Ectodermal cell (in vitro differentiated cells): Measurements from ENCODE around the gene TSPAN4.

Source experiments
- H3K27ac ChIP-seq: 2 replicates; pipeline ENCODE4 v1.7.0; 2013; ENCODE audit warnings: mild to moderate bottlenecking, low read depth, low read length; ENCODE audit not compliant: insufficient read depth, poor library complexity, severe bottlenecking
- H3K27me3 ChIP-seq: 2 replicates; pipeline ENCODE4 v1.7.0; 2013; ENCODE audit warnings: mild to moderate bottlenecking, low read length; ENCODE audit not compliant: insufficient read depth, control insufficient read depth, poor library complexity, severe bottlenecking
- H3K36me3 ChIP-seq: one replicate; pipeline ENCODE4 v1.7.0; 2013; ENCODE audit warnings: low read length; ENCODE audit not compliant: control insufficient read depth, insufficient read depth
- H3K4me1 ChIP-seq: one replicate; pipeline ENCODE4 v1.7.0; 2013; ENCODE audit warnings: low read length; ENCODE audit not compliant: control insufficient read depth, insufficient read depth
- H3K4me3 ChIP-seq: 2 replicates; pipeline ENCODE4 v1.7.0; 2013; ENCODE audit warnings: low read depth, low read length, control low read depth; ENCODE audit not compliant: insufficient read depth
- H3K9me3 ChIP-seq: 2 replicates; pipeline ENCODE4 v1.7.0; 2013; ENCODE audit warnings: mild to moderate bottlenecking, low read length, moderate library complexity; ENCODE audit not compliant: control insufficient read depth
- WGBS, 2 experiments: methylation state at CpG; one replicate each; pipeline ENCODE4 v1.1.7; 2013; ENCODE audit warnings: missing lambda C conversion rate in 2 of 2; 5-methylcytosine and 5-hydroxymethylcytosine counted together

TSPAN4 gene

GRCh38 chr11:831118-831864 is 11.4 kb upstream of the TSPAN4 start:
- H3K4me3 ChIP-seq: peak overlapping the region; percentile 33
- WGBS, 2 experiments: 9 to 13% methylated on average over 31 of the region's 31 CpGs
- no peak overlapping the region for H3K27ac ChIP-seq
- H3K36me3 ChIP-seq: no peaks in the 10 kb centered on the region
- H3K9me3 ChIP-seq: no peaks in the 10 kb centered on the region
- H3K4me1 ChIP-seq: peaks cover 64% of the 10 kb centered on the region
- peaks cover 63% of the 10 kb centered on the region for H3K27me3 ChIP-seq

GRCh38 chr11:831961-832528 is 10.6 kb upstream of the TSPAN4 start:
- Histone ChIP-seq H3K9me3 (no peaks in the 10 kb centered on the region), H3K4me3 (peak overlapping the region; percentile 61), H3K27ac (no peak overlapping the region), H3K4me1 (peaks cover 61% of the 10 kb centered on the region), H3K27me3 (peaks cover 56% of the 10 kb centered on the region), H3K36me3 (peaks cover 6% of the 10 kb centered on the region)
- WGBS, 2 experiments: 37 to 39% methylated on average over 23 of the region's 23 CpGs

GRCh38 chr11:832529-833113 is 10.0 kb upstream of the TSPAN4 start, which contains the start of gene CD151:
Gene CD151 (plus strand): TSS chr11:832952. CDS start chr11:836070, 3,118 bp downstream.
- Histone ChIP-seq H3K4me1 (peaks cover 57% of the 10 kb centered on the region), H3K27ac (no peak within 1 kb of the TSS), H3K36me3 (peaks cover 8% of the 10 kb centered on the region), H3K4me3 (peak within 1 kb of the TSS; percentile 61), H3K9me3 (no peaks in the 10 kb centered on the region), H3K27me3 (peaks cover 50% of the 10 kb centered on the region)
- 0 to 1% methylated on average over 66 to 67 of the region's 67 CpGs for WGBS, 2 experiments

GRCh38 chr11:833114-833791 is 9.4 kb upstream of the TSPAN4 start:
- WGBS, 2 experiments: 1% methylated on average over 55 of the region's 55 CpGs
- Histone ChIP-seq H3K4me1 (peaks cover 51% of the 10 kb centered on the region), H3K36me3 (peaks cover 8% of the 10 kb centered on the region)

GRCh38 chr11:833849-834311 is 8.8 kb upstream of the TSPAN4 start:
- no peaks in the 10 kb centered on the region for H3K9me3 ChIP-seq
- H3K36me3 ChIP-seq: peaks cover 13% of the 10 kb centered on the region
- peaks cover 37% of the 10 kb centered on the region for H3K27me3 ChIP-seq
- H3K4me3 ChIP-seq: peak overlapping the region; percentile 61
- peaks cover 45% of the 10 kb centered on the region for H3K4me1 ChIP-seq
- WGBS, 2 experiments: 53 to 59% methylated on average over 9 of the region's 9 CpGs
- H3K27ac ChIP-seq: no peak overlapping the region

More at GRCh38 chr11:833114-833791, 9.4 kb upstream of the TSPAN4 start:
- H3K9me3 ChIP-seq: no peaks in the 10 kb centered on the region
- H3K27me3 ChIP-seq: peaks cover 43% of the 10 kb centered on the region
- H3K27ac ChIP-seq: no peak overlapping the region
- peak overlapping the region; percentile 61 for H3K4me3 ChIP-seq

- WGBS, 2 experiments: 77 to 81% methylated on average over 31 of the region's 31 CpGs
- no peak overlapping the region for H3K27ac ChIP-seq
- H3K36me3 ChIP-seq: peaks cover 20% of the 10 kb centered on the region
- H3K4me1 ChIP-seq: peaks cover 37% of the 10 kb centered on the region
- H3K4me3 ChIP-seq: no peak overlapping the region
- H3K9me3 ChIP-seq: no peaks in the 10 kb centered on the region
- peaks cover 30% of the 10 kb centered on the region for H3K27me3 ChIP-seq
Measured at GRCh38 chr11:834371-835316, 8.0 kb upstream of the TSPAN4 start.

GRCh38 chr11:836274-836673 is 6.4 kb upstream of the TSPAN4 start:
- WGBS, 2 experiments: 97% methylated on average over 14 of the region's 14 CpGs
- Histone ChIP-seq H3K4me1 (peaks cover 27% of the 10 kb centered on the region), H3K9me3 (no peaks in the 10 kb centered on the region), H3K4me3 (no peak overlapping the region), H3K27me3 (peaks cover 13% of the 10 kb centered on the region), H3K27ac (no peak overlapping the region), H3K36me3 (peaks cover 20% of the 10 kb centered on the region)

- Histone ChIP-seq H3K27me3 (peaks cover 9% of the 10 kb centered on the region), H3K27ac (no peak overlapping the region), H3K9me3 (no peaks in the 10 kb centered on the region), H3K36me3 (peaks cover 20% of the 10 kb centered on the region), H3K4me3 (no peak overlapping the region), H3K4me1 (peaks cover 24% of the 10 kb centered on the region)
- 90 to 91% methylated on average over 9 of the region's 9 CpGs for WGBS, 2 experiments
Measured at GRCh38 chr11:836700-837099, 6.0 kb upstream of the TSPAN4 start.

- peaks cover 2% of the 10 kb centered on the region for H3K27me3 ChIP-seq
- H3K9me3 ChIP-seq: no peaks in the 10 kb centered on the region
- H3K4me3 ChIP-seq: no peak overlapping the region
- no peak overlapping the region for H3K27ac ChIP-seq
- 95 to 96% methylated on average over 22 of the region's 22 CpGs for WGBS, 2 experiments
- peaks cover 17% of the 10 kb centered on the region for H3K4me1 ChIP-seq
- H3K36me3 ChIP-seq: peaks cover 20% of the 10 kb centered on the region
Measured at GRCh38 chr11:837189-837989, 5.3 kb upstream of the TSPAN4 start.
